Adipocyte (in vitro differentiated cells): ENCODE results near the gene NEUROD2.
A peak's percentile ranks its signal among the peaks of the same experiment; 100 is the strongest.
"Not testable (repeated sequence)": the region's sequence is repeated elsewhere in the genome, so short reads cannot be mapped to it uniquely, and the experiment has no call there.

Experiments used
- DNase-seq: peaks from one replicate; pipeline ENCODE4 v3.0.0-alpha.2; 2015; ENCODE audit warnings: low read depth
- H3K27me3 ChIP-seq: replicated peaks from 2 replicates; pipeline ENCODE4 v1.7.0; 2013; ENCODE audit warnings: mild to moderate bottlenecking, low read length, moderate library complexity; ENCODE audit not compliant: control insufficient read depth, insufficient read depth
- H3K36me3 ChIP-seq: 2 replicates; pipeline ENCODE4 v1.7.0; 2013; ENCODE audit warnings: low read length, mild to moderate bottlenecking, moderate library complexity; ENCODE audit not compliant: control insufficient read depth, insufficient read depth, severe bottlenecking
- H3K4me1 ChIP-seq: 2 replicates; pipeline ENCODE4 v1.7.0; 2013; ENCODE audit warnings: mild to moderate bottlenecking, low read length, moderate library complexity; ENCODE audit not compliant: control insufficient read depth, insufficient read depth
- H3K4me3 ChIP-seq: 2 replicates; pipeline ENCODE4 v1.7.0; 2013; ENCODE audit warnings: mild to moderate bottlenecking, low read length, moderate library complexity
- H3K9ac ChIP-seq: 2 replicates; pipeline ENCODE4 v1.7.0; 2013; ENCODE audit warnings: mild to moderate bottlenecking, low read length, moderate library complexity
- H3K9me3 ChIP-seq: 2 replicates; pipeline ENCODE4 v1.7.0; 2013; ENCODE audit warnings: mild to moderate bottlenecking, low read length, moderate library complexity; ENCODE audit not compliant: control insufficient read depth

NEUROD2 gene

GRCh38 chr17:39599004-39599664, 8.6 kb downstream of the NEUROD2 start:
- Histone ChIP-seq H3K9ac (no peak overlapping the region), H3K9me3 (no peaks in the 10 kb centered on the region), H3K27me3 (peaks cover 94% of the 10 kb centered on the region), H3K4me1 (peaks cover 13% of the 10 kb centered on the region), H3K4me3 (no peak overlapping the region), H3K36me3 (no peaks in the 10 kb centered on the region)
- no peak for DNase-seq

DNA sequence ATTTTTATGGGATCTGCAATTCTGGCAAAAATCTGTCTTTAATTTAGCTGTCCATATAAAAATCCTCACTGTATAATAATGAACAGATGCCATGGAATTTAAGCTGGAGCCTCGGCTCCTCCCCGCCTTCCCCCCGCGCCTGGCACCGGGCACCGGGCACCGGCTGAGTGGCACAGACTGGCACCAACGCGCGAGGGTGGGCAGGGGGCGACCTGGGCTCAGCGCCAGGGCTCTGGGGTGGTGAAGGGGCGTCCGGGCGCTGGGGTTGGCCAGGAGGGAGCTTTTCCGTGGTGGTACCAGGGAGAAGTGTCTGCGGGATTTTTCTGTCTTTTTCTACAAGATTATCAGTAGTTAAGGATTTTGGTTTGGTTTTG, 9.1 kb downstream of the NEUROD2 start:
- no peak overlapping the region for H3K4me3 ChIP-seq
- H3K9ac ChIP-seq = no peak overlapping the region
- H3K4me1 ChIP-seq = peaks cover 13% of the 10 kb centered on the region
- no peaks in the 10 kb centered on the region for H3K9me3 ChIP-seq
- H3K27me3 ChIP-seq = peaks cover 94% of the 10 kb centered on the region
- no peak for DNase-seq
- no peaks in the 10 kb centered on the region for H3K36me3 ChIP-seq

DNA sequence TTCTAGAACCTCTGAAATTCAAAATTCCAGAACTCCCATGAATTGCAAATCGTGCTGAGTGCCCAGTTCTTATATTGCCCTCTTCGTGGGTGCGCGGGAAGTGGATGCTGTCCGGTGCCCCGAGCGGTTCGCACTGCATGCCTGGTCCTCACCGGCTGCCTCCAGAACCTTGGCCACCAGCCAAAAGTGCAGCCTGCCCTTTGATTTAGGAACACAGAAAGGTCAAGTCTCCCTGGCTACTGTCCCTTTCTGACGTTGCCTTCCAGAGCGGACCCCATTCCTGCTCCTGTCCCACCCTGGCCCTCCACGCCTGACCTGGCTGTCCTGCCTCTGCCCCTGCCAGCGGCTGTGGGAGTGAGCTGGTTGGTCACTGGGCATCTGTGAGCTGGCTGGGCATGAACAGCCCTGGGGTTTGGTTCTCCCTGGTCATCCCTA, 9.7 kb downstream of the NEUROD2 start:
- Histone ChIP-seq H3K36me3 (no peaks in the 10 kb centered on the region), H3K4me1 (peaks cover 13% of the 10 kb centered on the region), H3K9me3 (no peaks in the 10 kb centered on the region), H3K9ac (no peak overlapping the region), H3K4me3 (no peak overlapping the region), H3K27me3 (peaks cover 94% of the 10 kb centered on the region)
- no peak for DNase-seq

GRCh38 chr17:39597372-39598046, 10.2 kb downstream of the NEUROD2 start:
- Histone ChIP-seq H3K4me1 (peaks cover 13% of the 10 kb centered on the region), H3K4me3 (no peak overlapping the region), H3K27me3 (peaks cover 94% of the 10 kb centered on the region), H3K9me3 (no peaks in the 10 kb centered on the region), H3K9ac (no peak overlapping the region), H3K36me3 (no peaks in the 10 kb centered on the region)
- DNase-seq = no peak

GRCh38 chr17:39596543-39597267, 11.0 kb downstream of the NEUROD2 start:
- Histone ChIP-seq H3K9ac (no peak overlapping the region), H3K4me1 (peaks cover 13% of the 10 kb centered on the region), H3K27me3 (peaks cover 91% of the 10 kb centered on the region), H3K36me3 (no peaks in the 10 kb centered on the region), H3K9me3 (no peaks in the 10 kb centered on the region), H3K4me3 (no peak overlapping the region)
- no peak for DNase-seq

DNA sequence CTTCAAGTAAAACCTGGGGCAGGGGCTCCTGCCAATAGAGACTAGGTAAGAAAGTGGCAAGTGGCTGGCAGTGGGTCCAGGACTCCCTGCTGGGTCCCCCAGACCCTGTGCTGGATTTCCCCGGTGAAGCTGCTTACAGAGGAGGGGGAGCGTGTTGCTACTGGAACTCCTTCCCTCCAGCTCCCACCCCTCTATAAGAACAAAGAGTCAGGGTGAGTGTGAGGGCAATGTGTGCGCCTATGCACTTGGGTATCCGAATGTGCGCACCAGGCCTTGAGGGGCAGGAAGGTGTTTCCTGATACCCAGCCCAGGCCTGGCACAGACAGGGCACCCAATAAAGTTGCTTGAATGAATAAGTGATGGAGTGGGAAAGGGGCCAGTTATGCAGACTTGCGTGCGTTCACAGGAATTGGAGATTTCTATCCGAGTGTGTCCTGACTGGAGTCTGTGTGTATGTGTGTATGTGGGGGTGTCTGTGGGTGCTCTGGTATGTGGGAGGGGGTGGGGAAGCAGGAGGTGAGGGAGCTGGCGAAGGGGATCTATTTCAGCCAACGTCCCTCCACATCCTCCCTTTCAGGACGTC, 11.7 kb downstream of the NEUROD2 start:
- Histone ChIP-seq H3K36me3 (no peaks in the 10 kb centered on the region), H3K9me3 (no peaks in the 10 kb centered on the region), H3K9ac (no peak overlapping the region), H3K4me1 (peaks cover 13% of the 10 kb centered on the region), H3K4me3 (no peak overlapping the region), H3K27me3 (peaks cover 91% of the 10 kb centered on the region)
- DNase-seq = no peak

GRCh38 chr17:39595294-39595693, 12.4 kb downstream of the NEUROD2 start:
- no peak overlapping the region for H3K4me3 ChIP-seq
- H3K27me3 ChIP-seq = peaks cover 83% of the 10 kb centered on the region
- no peak for DNase-seq
- no peak overlapping the region for H3K9ac ChIP-seq
- peaks cover 11% of the 10 kb centered on the region for H3K4me1 ChIP-seq
- H3K9me3 ChIP-seq = no peaks in the 10 kb centered on the region
- H3K36me3 ChIP-seq = no peaks in the 10 kb centered on the region

- no peak for DNase-seq
- Histone ChIP-seq H3K4me3 (no peak overlapping the region), H3K4me1 (no peaks in the 10 kb centered on the region), H3K36me3 (no peaks in the 10 kb centered on the region), H3K27me3 (peaks cover 72% of the 10 kb centered on the region), H3K9me3 (no peaks in the 10 kb centered on the region), H3K9ac (no peak overlapping the region)
Measured at GRCh38 chr17:39593371-39593770, 14.3 kb downstream of the NEUROD2 start.

DNA sequence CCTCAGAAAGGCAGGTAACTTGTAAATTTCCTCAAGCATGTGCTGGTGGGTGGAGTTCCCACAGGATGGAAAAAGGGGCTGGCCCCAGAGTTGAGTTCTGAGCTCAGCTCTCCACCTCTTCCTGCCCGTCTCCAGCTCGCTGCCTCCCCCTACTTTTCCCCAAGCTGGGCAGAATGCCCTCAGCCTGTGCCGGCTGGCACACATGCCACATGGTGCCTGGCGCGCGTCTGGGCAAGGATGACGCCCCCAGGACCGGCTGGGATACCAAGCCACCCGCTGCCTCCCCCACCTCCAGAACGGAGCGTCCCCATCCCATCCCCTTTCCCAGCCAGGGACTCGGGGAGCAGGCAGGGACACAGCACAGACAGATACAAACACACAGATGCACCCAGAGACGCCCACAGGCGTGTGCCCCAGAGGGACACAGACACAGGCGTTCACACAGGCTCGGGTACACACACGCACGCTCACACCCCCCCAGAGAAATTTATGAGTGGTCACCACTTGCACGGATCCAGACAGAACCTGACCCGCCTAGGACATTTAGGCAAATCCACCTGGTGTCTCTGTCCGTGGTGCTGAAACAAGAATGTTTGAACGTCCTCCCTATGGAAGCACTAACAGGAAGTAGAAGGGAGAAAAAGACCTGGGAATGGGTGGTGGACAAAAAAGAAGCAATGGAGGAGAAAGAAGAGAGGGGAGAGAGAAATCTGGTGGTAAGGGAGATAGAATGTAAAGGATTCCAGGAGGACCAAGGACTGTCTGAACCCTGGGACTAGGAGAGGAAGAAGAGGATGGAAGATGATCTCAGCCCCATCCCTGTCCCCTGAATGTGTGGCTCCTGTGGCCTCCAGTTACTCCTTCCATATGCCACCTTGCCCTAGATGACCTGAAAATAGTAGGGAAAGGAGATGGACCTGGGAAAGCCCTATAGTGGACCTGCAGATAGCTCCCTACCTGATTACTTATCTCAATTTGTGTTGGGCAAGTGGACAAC, 15.5 kb downstream of the NEUROD2 start:
- no peaks in the 10 kb centered on the region for H3K36me3 ChIP-seq
- no peak overlapping the region for H3K4me3 ChIP-seq
- H3K9me3 ChIP-seq = no peaks in the 10 kb centered on the region
- H3K4me1 ChIP-seq = no peaks in the 10 kb centered on the region
- peaks cover 70% of the 10 kb centered on the region for H3K27me3 ChIP-seq
- DNase-seq = peak; percentile 62
- H3K9ac ChIP-seq = no peak overlapping the region

DNA sequence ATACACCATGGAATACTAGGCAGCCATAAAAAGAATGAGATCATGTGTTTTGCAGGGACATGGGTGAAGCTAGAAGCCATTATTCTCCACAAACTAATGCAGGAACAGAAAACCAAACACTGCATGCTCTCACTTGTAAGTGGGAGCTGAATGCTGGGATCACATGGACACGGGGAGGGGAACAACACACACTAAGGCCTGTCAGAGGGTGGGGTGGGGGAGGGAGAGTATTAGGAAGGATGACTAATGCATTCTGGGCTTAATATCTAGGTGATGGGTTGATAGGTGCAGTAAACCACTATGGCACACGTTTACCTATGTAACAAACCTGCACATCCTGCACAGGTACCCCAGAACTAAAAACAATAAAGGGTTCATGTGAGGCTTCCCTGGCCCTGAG, 17.5 kb downstream of the NEUROD2 start:
- H3K9me3 ChIP-seq, H3K36me3 ChIP-seq, H3K9ac ChIP-seq, H3K4me1 ChIP-seq, DNase-seq, H3K4me3 ChIP-seq: not testable (repeated sequence)
- H3K27me3 ChIP-seq = peaks cover 52% of the 10 kb centered on the region
